GM18505 (cell line): ENCODE results near the gene CCDC6.
"Not testable (repeated sequence)": the region's sequence is repeated elsewhere in the genome, so short reads cannot be mapped to it uniquely, and the experiment has no call there.

ENCODE experiments used
- ATAC-seq: cut with Tn5 transposase; IDR thresholded peaks from one replicate; pipeline ENCODE4 v1.9.1; 2021; ENCODE audit not compliant: unreplicated experiment
- POLR2A ChIP-seq: IDR thresholded peaks from 4 replicates; pipeline ENCODE4 v1.6.1; 2011; ENCODE audit warnings: borderline replicate concordance; ENCODE audit not compliant: insufficient read depth, insufficient read length; ENCODE audit errors: extremely low read depth

CCDC6 gene

GRCh38 chr10:59881640-59882039 lies 24.7 kb downstream of the CCDC6 start:
- no peak for TF ChIP-seq POLR2A
- ATAC-seq: no peak

GRCh38 chr10:59880971-59881510 lies 25.3 kb downstream of the CCDC6 start:
- no peak for TF ChIP-seq POLR2A
- ATAC-seq: peak; percentile 57

GRCh38 chr10:59880019-59880717 lies 26.2 kb downstream of the CCDC6 start:
- no peak for ATAC-seq
- peak; percentile 23 for TF ChIP-seq POLR2A

- TF ChIP-seq POLR2A: no peak
- ATAC-seq: peak; percentile 43
Measured at GRCh38 chr10:59879363-59879913, 26.9 kb downstream of the CCDC6 start.

- ATAC-seq: no peak
- no peak for TF ChIP-seq POLR2A
Measured at GRCh38 chr10:59878915-59879314, 27.4 kb downstream of the CCDC6 start.

GRCh38 chr10:59878289-59878688 lies 28.1 kb downstream of the CCDC6 start:
- TF ChIP-seq POLR2A: no peak
- ATAC-seq: no peak

GRCh38 chr10:59877191-59877671 lies 29.1 kb downstream of the CCDC6 start:
- no peak for TF ChIP-seq POLR2A
- ATAC-seq: no peak

- no peak for TF ChIP-seq POLR2A
Measured at GRCh38 chr10:59876695-59877094, 29.7 kb downstream of the CCDC6 start.

GRCh38 chr10:59876208-59876607 lies 30.1 kb downstream of the CCDC6 start:
- ATAC-seq: not testable (repeated sequence)

More at GRCh38 chr10:59876695-59877094, 29.7 kb downstream of the CCDC6 start:
- ATAC-seq: no peak

- ATAC-seq: peak; percentile 57
- TF ChIP-seq POLR2A: no peak
Measured at GRCh38 chr10:59873896-59874295, 32.5 kb downstream of the CCDC6 start.

GRCh38 chr10:59872892-59873463 lies 33.4 kb downstream of the CCDC6 start:
- TF ChIP-seq POLR2A: no peak
- ATAC-seq: no peak

- no peak for ATAC-seq
- TF ChIP-seq POLR2A: no peak
Measured at GRCh38 chr10:59870152-59870551, 36.2 kb downstream of the CCDC6 start.

- TF ChIP-seq POLR2A: no peak
- ATAC-seq: no peak
Measured at GRCh38 chr10:59869594-59869940, 36.8 kb downstream of the CCDC6 start.

- ATAC-seq: no peak
- TF ChIP-seq POLR2A: no peak
Measured at GRCh38 chr10:59868696-59869593, 37.4 kb downstream of the CCDC6 start.

- no peak for TF ChIP-seq POLR2A
- no peak for ATAC-seq
Measured at GRCh38 chr10:59867590-59867989, 38.8 kb downstream of the CCDC6 start.
